SK-N-SH treated with all-trans-retinoic acid at 6 μM for 48 hours (cell line): ENCODE data around the gene MARVELD1.

Experiments
- ARNTL ChIP-seq: fragments of 450-650 bp; formaldehyde crosslinking; IDR thresholded peaks from 2 replicates; pipeline ENCODE4 v1.5.0; 2020; ENCODE audit warnings: low read depth, mild to moderate bottlenecking, moderate library complexity, borderline replicate concordance
- BACH2 ChIP-seq: fragments of 250-450 bp; sonication (Bioruptor Pico); IDR thresholded peaks from 2 replicates; pipeline ENCODE4 v1.9.0; 2021; ENCODE audit warnings: mild to moderate bottlenecking, borderline replicate concordance
- CREB5 ChIP-seq: fragments of 250-450 bp; sonication (Bioruptor Pico); IDR thresholded peaks from 2 replicates; pipeline ENCODE4 v1.5.1; 2020; ENCODE audit warnings: low read depth, mild to moderate bottlenecking, moderate library complexity
- OSR1 ChIP-seq: fragments of 250-450 bp; sonication (Bioruptor Pico); IDR thresholded peaks from 2 replicates; pipeline ENCODE4 v1.8.0; 2022; ENCODE audit warnings: moderate library complexity, mild to moderate bottlenecking, inconsistent platforms
- RARB ChIP-seq: fragments of 250-450 bp; sonication (Bioruptor Pico); IDR thresholded peaks from 2 replicates; pipeline ENCODE4 v1.8.0; 2021; ENCODE audit warnings: mild to moderate bottlenecking, moderate library complexity
- ZFP3 ChIP-seq: fragments of 250-450 bp; sonication (Bioruptor Pico); IDR thresholded peaks from 2 replicates; pipeline ENCODE4 v1.5.0; 2020; ENCODE audit warnings: mild to moderate bottlenecking, moderate library complexity
- ZFP30 ChIP-seq: fragments of 450-650 bp; formaldehyde crosslinking; IDR thresholded peaks from 2 replicates; pipeline ENCODE4 v1.5.0; 2022; ENCODE audit warnings: mild to moderate bottlenecking, moderate library complexity
- ZNF8 ChIP-seq: fragments of 450-650 bp; formaldehyde crosslinking; IDR thresholded peaks from 2 replicates; pipeline ENCODE4 v1.5.0; 2020; ENCODE audit warnings: mild to moderate bottlenecking, moderate library complexity
- TF ChIP-seq, protein P1 (sequence below): fragments of 250-450 bp; sonication (Bioruptor Pico); IDR thresholded peaks from 2 replicates; pipeline ENCODE4 v1.8.0; 2020; ENCODE audit warnings: mild to moderate bottlenecking, moderate library complexity, borderline replicate concordance
- TF ChIP-seq, protein P2 (sequence below): fragments of 250-450 bp; sonication (Bioruptor Pico); IDR thresholded peaks from 2 replicates; pipeline ENCODE4 v1.8.0; 2021; ENCODE audit warnings: low read depth, mild to moderate bottlenecking, moderate library complexity, borderline replicate concordance

GRCh38 chr10:97705006-97705670 lies 8.4 kb upstream of the MARVELD1 start:
- TF ChIP-seq OSR1 (CRISPR knock-in tag), result no peak
- no peak for TF ChIP-seq ZFP3
- TF ChIP-seq, protein P1, sequence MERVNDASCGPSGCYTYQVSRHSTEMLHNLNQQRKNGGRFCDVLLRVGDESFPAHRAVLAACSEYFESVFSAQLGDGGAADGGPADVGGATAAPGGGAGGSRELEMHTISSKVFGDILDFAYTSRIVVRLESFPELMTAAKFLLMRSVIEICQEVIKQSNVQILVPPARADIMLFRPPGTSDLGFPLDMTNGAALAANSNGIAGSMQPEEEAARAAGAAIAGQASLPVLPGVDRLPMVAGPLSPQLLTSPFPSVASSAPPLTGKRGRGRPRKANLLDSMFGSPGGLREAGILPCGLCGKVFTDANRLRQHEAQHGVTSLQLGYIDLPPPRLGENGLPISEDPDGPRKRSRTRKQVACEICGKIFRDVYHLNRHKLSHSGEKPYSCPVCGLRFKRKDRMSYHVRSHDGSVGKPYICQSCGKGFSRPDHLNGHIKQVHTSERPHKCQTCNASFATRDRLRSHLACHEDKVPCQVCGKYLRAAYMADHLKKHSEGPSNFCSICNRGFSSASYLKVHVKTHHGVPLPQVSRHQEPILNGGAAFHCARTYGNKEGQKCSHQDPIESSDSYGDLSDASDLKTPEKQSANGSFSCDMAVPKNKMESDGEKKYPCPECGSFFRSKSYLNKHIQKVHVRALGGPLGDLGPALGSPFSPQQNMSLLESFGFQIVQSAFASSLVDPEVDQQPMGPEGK (CRISPR knock-in tag), result no peak
- TF ChIP-seq ZFP30, result no peak
- TF ChIP-seq BACH2 (CRISPR knock-in tag), result no peak
- TF ChIP-seq, protein P2, sequence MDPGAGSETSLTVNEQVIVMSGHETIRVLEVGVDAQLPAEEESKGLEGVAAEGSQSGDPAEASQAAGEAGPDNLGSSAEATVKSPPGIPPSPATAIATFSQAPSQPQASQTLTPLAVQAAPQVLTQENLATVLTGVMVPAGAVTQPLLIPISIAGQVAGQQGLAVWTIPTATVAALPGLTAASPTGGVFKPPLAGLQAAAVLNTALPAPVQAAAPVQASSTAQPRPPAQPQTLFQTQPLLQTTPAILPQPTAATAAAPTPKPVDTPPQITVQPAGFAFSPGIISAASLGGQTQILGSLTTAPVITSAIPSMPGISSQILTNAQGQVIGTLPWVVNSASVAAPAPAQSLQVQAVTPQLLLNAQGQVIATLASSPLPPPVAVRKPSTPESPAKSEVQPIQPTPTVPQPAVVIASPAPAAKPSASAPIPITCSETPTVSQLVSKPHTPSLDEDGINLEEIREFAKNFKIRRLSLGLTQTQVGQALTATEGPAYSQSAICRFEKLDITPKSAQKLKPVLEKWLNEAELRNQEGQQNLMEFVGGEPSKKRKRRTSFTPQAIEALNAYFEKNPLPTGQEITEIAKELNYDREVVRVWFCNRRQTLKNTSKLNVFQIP (CRISPR knock-in tag), result no peak
- TF ChIP-seq CREB5 (CRISPR knock-in tag), result no peak
- no peak for TF ChIP-seq RARB (CRISPR knock-in tag)
- no peak for TF ChIP-seq ARNTL (CRISPR knock-in tag)
- TF ChIP-seq ZNF8 (CRISPR knock-in tag), result no peak
